OCI-LY1 (cell line): Measurements from ENCODE around the gene TUBB1.

ENCODE experiments used
- EZH2 ChIP-seq: fragments of 200-600 bp; sonication (generic), shearing (Covaris generic); IDR thresholded peaks from 2 replicates; pipeline ENCODE4 v1.8.0; 2017; ENCODE audit warnings: borderline replicate concordance, mixed run types, mild to moderate bottlenecking, antibody characterized with exemption, low read length, moderate library complexity, mixed read lengths
- TF ChIP-seq, protein P1 (sequence below): fragments of 200-600 bp; sonication (generic), shearing (Covaris generic); IDR thresholded peaks from 2 replicates; pipeline ENCODE4 v1.5.1; 2017; ENCODE audit warnings: mild to moderate bottlenecking, antibody characterized with exemption, low read length, moderate library complexity, mixed read lengths

DNA sequence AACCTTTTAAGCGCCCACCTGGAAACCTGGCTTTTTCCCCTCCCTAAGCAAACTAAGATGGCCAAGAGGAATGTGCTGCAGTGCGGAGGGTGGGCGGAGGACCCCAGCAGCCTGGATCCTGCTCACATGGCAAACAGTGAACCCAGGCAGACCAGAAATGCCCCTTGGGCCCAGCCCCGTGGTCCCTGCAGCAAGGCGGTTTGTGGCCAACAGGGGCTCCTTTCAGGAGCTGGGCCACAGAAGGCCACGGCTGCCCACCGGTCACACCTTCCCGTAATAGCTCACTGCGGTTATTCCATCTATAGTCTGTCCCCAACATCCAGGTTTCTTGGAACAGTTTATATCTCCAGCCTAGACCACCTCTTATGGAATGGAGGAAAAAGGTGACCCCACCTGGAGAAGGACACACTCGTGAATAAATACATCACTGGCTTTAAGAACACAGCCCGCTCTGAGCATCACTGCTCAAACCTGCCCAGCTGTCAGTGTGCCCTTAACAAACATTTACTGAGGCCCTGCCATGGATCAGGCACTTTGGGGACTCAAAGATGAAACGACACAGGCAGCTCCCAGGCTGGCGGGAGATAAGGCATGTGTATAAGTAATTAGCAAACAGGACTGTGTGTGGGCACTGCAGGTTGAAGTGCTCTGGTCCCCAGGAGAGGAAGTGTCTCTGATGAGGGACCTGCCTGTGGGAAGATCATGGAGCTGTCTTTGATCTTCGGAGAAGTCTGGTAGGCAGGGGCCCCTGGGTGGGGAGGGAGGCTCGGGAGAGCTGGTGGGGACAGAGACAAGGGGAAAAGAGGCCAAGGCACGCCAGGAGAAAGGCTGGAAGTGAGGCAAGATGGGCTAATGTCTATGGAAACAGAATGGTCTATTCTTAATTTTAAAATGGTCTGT is 3.2 kb upstream of the TUBB1 start:
- TF ChIP-seq, protein P1, sequence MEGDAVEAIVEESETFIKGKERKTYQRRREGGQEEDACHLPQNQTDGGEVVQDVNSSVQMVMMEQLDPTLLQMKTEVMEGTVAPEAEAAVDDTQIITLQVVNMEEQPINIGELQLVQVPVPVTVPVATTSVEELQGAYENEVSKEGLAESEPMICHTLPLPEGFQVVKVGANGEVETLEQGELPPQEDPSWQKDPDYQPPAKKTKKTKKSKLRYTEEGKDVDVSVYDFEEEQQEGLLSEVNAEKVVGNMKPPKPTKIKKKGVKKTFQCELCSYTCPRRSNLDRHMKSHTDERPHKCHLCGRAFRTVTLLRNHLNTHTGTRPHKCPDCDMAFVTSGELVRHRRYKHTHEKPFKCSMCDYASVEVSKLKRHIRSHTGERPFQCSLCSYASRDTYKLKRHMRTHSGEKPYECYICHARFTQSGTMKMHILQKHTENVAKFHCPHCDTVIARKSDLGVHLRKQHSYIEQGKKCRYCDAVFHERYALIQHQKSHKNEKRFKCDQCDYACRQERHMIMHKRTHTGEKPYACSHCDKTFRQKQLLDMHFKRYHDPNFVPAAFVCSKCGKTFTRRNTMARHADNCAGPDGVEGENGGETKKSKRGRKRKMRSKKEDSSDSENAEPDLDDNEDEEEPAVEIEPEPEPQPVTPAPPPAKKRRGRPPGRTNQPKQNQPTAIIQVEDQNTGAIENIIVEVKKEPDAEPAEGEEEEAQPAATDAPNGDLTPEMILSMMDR: no peak
- no peak for TF ChIP-seq EZH2
